ENCODE measurements around the gene OSBPL6.
"Not testable (repeated sequence)": the region's sequence is repeated elsewhere in the genome, so short reads cannot be mapped to it uniquely, and the experiment has no call there.

OSBPL6 gene

DNA sequence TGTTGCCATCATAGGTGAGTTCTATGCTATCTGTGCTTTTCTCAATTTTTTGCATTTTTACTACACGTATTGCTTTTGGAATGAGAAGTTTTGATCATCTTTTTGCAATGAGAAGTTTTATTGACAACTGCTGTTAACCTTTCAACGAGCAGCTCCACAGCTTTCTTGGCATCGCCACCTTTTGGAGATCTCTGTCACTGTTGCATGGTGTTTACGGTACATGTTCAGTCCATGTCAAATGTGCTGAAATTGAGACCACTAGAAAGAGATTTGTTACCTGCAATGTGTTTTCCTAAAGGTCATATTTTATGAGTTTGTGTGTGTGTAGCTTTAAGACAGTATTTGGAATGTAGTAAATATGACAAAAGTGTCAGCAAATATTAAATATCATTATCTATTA, 120.8 kb downstream of the OSBPL6 start:
- no peak for DNase-seq

DNA sequence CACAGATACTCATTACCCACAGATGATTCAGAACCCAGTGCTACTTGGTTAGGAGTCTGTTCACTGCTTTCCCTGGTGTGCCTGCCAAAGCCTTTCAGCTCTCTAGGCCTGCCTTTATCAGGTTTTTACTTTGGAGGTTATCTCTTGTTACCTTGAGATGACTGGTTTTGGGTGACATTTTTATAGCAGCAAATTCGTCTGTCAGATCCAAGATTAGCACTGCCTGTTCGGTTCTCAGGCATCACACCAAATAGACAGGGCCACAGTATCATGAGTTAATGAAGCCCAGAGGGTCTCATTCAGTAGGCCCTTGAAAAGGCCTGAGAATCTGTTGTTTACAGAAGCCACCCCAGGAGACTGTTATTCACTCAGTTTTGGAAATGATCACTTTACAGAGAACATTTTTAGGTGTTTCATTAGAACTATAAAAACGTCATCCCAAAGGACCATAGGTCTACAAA, 121.2 kb downstream of the OSBPL6 start:
- no peak for DNase-seq

DNA sequence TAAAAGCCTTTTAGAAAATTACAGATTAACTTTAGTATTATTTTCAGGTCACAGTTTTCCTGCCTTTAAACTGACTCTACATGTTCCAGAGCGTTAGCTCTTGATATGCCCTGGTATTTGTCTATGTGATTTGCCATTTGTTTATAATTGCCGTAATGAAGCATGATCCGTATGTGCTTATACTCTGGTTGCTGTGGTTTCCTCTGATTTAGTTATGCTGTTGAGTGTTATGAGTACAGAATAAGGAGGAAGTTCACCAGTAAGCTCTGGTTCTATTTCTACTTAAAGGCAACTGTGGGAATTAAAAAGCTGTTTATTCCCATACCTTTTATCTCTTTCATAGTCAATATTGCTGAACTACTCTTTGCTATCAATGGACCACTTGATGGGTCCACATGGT, 123.5 kb downstream of the OSBPL6 start:
- DNase-seq, result no peak

DNA sequence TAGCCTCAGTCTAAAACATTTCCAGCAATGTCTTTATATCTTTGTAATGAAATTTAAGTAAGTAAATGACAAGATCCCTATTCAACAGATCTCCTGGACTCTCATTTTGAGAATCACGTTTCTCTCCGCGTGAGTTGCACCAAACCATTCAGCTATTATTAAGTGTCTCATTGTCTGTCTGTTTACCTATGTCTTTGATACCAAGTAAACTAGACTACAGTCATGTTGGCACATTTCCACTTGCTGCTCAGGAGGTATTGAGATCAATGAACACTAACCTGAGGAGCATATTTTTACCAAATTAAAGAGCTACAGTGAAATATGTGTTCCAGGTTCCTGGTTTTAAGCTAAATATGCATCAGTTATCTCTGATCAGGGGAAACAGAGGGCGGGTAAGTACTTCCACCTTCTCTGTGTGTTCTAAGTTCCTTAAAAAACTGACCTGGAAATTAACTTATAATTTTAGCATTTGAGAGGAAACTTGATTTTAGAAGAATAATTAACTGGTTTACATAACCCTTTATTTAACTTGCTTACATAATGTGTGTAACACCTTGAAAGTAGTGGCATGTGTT, 125.8 kb downstream of the OSBPL6 start:
- no peak for DNase-seq

DNA sequence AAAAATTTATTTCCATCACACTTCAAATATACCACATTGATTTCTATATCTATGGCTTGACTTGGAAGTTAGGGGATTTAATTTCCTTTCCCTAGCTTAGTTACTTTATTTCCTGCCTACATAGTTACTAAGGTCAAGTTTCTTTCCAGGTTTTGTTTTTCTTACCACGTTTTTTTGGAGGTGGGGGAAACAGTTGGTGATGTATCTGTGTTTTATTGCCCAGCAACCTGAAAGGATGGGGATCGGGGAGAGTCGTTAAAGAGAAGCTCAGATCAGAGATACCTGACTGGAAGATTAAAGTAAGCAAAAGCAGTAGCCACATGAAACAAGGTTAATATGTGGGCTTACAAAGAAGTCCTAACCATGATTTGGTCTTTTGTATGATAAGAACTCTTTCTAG, 127.8 kb downstream of the OSBPL6 start:
- DNase-seq, result no peak

DNA sequence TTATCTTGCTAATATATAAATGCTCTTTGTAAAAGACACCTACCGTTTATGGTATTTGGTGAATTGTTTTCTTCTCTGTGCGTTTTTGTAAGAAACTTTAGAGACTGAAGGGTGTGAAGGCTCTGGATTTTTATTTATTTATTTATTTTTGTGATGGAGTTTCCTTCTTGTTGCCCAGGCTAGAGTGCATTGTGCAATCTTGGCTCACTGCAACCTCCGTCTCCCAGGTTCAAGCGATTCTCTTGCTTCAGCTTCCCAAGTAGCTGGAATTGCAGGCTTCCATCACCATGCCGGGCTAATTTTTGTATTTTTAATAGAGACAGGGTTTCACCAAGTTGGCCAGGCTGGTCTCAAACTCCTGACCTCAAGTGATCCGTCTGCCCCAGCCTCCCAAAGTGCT, 129.0 kb downstream of the OSBPL6 start:
- DNase-seq, result not testable (repeated sequence)

DNA sequence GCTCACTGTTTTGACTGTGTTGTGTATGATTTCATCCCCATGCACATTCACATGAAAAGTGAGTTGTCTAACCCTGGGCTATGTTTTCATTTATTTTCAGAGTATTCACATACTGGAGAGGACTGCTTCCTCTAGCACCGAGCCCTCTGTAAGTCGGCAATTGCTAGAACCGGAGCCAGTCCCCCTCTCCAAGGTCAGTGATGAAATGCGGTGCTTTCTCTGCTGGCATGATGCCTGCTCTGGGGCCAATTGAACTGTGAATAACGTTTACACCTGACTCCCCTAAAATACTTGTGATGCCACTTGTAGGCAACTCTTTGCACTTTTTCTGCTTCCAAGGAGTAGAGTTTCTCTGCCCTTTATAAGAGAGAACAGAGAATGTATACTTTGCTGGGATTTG, 129.8 kb downstream of the OSBPL6 start:
- DNase-seq, result no peak

DNA sequence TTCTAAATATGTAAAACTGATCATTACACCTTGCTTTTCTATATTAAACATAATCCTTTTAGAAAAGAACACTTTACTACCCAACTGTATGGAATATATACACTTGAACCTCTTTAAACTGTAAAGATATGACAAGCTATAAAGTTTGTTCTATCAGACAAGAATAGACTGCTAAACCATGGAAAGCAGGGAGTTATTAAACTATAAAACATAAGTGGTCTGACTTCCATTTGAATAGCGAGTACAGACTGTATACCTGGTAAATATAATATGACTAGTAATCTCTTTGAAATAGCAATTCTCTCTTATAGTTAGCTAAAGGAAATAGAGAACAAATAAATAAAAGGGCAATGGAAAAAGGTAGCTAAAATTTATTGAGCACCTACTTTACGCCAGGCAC, 131.0 kb downstream of the OSBPL6 start:
- DNase-seq, result no peak

DNA sequence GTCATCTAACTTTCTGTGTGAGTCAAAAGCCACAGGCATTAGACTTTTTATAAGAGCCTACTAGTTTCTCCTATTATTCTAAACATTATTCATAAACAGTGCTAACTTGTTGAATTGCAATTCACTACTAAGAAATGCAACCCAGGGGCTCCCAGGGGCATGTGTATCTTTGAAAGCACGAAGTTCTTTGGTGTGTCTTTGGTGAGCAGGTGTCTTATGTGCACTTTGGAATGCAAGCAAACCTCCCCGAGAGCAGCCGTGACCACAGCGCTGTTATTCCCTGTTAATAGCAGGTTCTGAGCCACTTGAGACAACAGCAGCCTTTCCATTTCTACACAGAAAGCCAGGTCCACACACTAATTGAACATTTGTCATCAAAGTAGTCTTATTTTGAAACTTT, 133.2 kb downstream of the OSBPL6 start:
- DNase-seq, result no peak

DNA sequence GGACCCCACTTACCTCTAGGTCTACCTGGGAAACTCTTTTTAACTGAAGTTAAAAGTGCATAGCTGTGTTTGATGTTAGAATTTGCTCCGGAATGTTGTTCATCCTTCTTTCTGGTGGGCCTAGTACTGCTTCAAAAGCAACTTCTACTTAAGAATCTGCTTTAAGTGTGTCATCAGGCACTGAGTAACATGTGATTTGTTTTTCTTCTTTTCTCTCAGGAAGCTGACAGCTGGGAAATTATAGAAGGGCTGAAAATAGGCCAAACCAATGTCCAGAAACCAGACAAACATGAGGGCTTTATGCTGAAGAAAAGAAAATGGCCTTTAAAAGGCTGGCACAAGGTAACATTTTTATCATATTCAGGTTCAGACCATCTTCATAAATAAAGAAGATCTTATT, 133.7 kb downstream of the OSBPL6 start:
- no peak for DNase-seq

DNA sequence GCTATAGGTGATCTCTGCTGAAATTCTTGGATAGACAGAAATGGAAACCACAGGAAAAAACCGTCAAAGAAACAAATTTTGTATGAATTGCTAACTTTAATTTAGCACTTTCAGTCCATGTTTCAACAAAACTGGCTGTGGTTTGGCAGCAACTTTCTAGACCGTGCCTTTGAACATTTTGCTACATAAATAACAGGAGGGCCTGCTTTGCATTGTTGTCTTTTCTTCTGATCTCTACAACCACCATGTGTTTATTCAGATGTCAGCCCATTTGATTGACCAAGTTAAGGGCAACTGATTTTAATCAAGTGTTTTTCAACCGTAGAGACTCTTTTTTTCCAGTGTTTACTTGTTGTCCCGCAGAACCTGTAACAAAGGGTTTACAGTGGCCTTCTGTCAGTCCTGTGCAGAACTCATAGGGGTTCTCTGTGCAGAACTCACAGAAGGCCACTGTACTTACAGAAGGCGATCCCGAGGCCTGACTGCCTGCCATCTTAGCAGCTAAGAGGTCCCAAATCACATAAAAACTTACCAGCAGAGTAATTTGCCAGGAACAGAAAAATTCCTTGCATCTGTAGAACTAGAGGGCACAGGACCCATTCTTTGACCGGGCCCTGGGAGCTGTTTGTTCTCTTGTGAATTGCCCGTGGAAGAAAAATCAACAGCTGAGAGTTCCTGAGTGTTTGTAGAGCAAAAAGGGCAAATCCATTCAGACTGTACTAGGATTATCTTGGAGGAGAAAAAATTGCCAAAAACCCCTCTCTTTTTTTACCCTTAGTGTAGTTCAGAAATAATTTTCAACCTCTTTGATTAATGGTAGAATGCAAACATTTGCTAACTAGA, 136.1 kb downstream of the OSBPL6 start:
- no peak for DNase-seq

DNA sequence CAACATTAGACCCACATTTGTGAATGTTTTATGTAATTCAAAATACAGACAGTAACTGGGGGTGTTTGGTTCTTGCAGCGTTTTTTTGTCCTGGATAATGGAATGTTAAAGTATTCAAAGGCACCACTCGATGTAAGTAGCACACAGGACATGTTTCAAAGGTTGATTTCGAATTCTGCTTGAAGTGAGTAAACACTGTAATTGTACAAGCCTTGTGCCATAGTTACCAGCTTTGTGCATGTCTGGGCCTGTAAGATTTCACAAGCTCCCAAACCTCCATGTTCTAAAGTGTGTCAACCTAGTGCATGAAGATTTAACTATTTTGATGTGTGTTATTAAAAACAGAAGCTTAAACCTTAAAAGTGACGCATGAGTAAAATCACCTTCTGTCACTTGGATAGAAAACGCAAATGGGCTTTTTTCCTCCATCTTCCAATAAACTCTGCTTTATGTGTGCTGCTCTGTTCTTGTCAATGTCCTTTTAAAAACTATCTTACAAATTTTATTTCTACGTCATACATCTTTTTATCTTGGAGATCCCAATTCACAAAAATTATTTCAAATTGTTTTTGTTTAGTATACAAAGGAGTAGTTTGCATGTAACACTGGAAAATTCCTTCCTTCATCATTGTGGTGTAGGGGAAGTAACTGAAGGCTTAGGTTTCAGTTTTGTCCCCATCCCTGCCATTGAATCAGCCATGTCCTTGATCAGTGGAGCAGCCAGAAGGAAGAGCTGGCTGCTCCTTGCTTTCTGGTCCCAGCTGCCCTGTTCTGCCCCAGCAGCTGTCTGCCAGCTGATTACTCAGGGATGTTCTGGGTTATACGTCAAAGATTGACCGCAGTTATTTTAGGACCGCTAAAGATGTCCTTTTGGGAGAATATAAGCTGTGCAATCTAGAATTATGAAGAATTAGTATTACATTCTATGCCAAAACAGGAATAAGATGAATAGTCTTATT, 137.4 kb downstream of the OSBPL6 start:
- DNase-seq, result peak; percentile 37

DNA sequence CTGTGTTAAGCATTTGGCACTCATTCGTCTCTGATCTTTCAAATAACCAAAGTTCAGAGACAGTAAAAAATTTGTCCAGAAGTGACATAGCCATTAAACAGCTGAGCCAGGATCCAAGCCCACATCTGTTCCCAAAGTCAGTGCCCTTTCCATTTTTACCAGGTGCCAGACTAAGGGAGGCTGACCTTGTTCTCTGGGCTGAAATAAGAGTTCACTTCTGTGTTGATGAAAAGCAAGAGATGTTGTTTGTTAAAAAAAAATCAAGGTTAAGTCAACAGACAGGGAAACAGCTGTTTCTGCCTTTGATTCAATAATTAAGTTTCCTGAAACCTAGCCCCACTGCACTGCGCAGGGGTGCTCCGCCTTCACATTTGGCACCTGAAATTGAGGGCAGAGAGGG, 139.5 kb downstream of the OSBPL6 start:
- no peak for DNase-seq

DNA sequence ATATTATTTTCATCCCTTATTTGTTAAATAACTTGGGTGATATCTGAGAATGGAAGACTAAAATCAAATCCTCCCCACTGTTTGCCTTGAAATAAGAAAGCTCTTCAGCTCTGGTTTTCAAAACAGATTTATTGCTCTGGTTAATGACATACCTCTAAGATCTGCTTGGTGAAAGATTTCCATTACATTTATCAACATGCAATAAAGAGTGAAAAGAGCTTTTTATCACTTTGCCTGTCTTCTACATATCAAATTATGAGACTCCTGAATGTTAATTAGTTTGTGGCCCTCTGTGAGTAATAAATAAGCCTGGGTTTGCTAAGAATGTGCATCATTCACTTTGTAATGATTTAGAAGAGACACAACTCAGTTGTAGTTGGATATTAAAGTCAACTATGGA, 140.9 kb downstream of the OSBPL6 start:
- DNase-seq, result no peak

DNA sequence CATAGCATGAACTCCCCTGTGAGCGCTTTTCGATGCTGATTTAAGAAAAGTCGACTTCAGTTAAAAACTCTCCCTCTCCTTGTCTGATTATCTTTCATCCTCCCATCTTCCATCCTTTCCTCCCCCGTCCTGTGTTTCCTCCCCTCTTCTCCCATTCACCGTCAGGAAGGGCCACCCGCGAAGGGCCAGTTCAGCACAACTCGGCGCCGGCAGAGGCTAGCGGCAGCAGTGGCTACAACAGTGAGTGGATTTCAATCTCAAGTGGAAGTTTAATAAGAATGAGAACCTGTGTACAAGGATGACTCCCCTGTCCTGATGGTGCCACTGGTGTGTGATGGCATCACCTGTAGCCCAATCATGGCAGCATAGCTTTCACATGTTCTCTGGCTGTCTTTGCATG, 149.8 kb downstream of the OSBPL6 start:
- DNase-seq, result no peak

DNA sequence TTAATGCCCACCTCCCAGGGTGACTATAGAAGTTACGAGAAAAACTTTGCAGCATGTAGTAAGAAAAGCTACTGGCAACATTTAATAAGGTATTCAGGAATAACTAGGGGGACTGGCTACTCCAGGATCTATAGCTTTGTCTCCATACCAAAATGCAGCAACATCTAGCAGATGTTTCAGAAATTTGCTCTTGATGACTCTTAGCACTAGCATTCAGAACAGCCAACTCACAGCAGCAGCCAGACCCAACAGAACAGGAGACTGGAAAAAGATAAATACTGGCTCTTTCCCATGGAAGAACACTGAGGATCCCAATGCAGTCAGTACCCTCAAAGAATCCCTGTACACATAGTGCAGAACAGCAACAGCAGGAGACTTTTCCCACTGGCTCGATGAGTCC, 151.6 kb downstream of the OSBPL6 start:
- no peak for DNase-seq

DNA sequence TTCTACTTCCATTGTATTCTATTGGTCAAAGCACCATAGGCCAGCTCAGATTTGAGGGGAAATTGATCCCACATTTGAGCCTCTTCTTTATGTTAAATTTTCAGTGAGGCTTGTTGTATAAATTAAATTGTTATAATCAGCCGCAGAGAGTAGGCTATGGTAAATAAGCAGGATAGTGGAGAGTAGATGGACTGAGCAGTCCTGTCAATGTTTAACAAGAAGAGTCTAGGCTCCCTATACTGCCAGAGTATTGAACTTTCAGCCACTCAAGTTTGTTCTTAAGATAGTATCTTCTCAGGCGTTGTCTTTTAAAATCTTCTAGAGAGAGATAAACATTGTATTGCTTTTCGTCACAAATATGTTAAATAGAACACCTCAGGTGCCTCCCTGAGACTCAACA, 155.7 kb downstream of the OSBPL6 start:
- no peak for DNase-seq

DNA sequence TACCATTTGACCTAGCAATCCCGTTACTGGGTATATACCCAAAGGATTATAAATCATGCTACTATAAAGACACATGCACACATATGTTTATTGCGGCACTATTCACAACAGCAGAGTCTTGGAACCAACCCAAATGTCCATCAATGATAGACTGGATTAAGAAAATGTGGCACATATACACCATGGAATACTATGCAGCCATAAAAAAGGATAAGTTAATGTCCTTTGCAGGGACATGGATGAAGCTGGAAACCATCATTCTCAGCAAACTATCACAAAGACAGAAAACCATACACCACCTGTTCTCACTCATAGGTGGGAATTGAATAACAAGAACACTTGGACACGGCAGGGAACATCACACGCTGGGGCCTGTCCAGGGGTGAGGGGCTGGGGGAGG, 163.4 kb downstream of the OSBPL6 start:
- not testable (repeated sequence) for DNase-seq

DNA sequence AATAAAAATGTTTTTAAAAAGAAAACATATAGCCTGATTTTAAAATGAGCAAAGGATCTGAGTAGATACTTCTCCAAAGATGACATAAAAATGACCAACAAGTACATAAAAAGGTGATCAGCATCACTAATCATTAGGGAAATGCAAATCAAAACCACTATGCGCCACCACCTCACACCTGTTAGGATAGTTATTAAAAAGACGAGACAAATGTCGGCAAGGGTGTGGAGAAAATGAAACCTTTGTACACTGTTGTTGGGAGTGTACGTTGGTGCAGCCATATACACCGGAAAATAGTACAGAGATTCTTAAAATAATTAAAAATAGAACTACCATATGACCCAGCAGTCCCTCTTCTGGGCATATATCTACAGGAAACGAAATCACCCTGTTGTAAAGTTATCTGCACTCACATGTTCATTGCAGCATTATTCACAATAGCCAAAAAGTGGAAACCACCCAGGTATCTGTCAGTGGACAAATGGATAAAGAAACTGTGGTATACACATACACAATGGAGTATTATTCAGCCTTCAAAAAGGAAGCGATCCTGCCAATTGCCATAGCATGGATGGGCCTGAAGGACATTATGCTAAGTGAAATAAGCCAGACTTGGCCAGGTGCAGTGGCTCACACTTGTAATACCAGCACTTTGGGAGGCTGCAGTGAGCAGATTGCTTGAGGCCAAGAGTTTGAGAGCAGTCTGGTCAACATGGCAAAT, 165.0 kb downstream of the OSBPL6 start:
- no peak for DNase-seq

DNA sequence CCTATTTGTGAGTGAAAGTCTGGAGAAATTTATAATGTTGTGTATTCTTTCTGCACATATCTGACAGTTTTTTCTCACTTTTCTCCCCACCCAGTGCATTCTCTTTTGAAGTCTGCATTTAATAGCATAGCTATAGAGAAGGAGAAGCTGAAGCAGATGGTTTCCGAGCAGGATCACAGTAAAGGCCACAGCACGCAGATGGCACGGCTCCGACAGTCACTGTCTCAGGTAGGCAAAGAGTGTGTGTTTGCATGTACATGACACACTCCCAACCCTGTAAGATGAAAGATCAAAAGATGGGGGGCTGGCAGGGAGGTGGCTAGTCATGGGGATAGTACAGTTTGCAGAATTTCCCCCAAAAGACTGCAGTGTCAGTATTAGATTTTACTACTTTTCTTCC, 167.3 kb downstream of the OSBPL6 start:
- DNase-seq, result no peak

DNA sequence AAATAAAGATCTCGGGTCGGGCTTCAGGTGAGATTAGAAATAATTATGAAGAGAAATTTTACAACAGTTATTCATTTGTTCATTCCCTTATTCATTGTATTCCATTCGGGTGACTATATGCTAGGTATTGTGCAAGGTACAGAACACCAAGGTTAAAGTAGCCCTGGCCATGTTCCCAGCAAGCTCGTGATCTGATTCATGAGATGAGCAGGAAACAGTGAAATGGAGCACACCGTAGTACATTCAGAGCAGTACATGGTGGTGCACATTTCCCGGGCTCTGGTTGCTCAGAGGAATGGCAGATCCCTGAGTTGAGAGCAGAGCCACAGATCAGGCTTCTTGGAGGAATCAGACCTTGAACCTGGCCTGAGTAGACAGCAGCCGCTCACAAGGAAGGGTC, 168.9 kb downstream of the OSBPL6 start:
- no peak for DNase-seq

DNA sequence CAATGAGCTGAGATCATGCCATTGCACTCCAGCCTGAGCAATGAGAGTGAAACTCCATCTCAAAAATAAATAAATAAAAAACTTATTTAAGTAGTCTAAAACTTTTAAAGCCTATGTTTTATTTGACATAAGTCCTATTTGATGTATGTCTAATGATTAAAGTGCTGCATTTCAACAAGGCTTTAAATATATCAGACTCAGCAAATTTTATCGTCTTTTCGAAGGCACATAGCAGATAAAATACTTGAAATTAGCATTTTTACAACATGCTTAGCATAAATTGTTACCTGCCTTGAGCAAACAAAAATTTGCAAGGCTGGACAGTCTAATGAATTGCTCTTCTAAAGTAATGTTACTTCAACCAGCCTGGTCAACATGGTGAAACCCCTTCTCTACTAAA, 170.8 kb downstream of the OSBPL6 start:
- DNase-seq, result no peak

DNA sequence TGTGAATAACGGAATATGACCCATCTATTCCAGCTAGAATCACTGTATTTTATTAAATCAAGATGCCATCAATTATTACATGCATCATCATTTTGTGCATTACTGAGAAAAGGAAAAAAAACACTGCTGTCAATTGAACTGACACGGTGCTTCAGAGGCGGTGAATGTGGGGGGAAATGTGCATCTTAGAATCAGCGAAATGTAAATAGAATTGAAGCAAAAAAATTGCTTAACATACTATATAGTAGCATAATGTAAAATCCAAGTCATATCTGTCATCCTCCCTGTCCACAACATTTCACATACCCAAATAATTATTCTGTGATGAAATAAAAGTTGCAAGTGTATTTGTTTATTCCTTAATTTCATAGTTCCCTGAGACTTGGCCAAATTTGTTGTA, 172.1 kb downstream of the OSBPL6 start:
- no peak for DNase-seq
